ENCODE results near the gene CD8A. TPM values are rescaled to one million over a fixed set of nuclear protein-coding genes. Genes with fewer than 3 reads are reported as not detected.

The CD8A gene
- total and polyA plus RNA-seq, 2 of the 8 experiments (the other 6 are each of a cell fraction or from before 2014, with no cell fraction given): 0.14 to 0.39 TPM

DNA sequence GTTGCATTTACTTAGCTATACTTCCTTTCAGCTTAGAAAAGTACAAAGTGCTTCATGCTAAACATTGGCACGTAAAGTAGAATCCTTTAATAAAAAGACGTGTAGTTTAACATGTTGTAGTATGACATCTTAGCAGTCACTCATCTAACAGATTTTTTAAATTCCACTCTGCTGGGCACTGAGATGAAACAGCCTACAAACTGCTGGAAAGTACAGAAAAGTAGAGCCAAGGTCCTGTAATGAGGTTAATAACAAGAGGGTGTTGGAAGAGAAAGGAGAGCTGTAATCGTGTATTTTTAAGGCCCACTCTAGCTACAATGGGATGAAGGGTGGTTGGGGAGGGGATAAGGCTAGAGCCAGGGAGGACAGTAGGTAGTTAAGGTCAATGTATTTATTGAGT lies 10.7 kb downstream of the CD8A start:
- no peak overlapping the region for H2BK15ac ChIP-seq (ENCODE audit: low read length)
- no peak for DNase-seq (ENCODE audit: low read depth in 1 of 2, low spot score in 2 of 2)
- POLR2A ChIA-PET (ENCODE audit: partially characterized antibody): interaction anchor here (0.7 to 1.1 kb wide), 2 partner anchors 10 to 17 kb away, joined by 3 to 4 read pairs; no protein-coding TSS in a partner anchor
- TF ChIP-seq RAD21 (IDR thresholded peaks at IDR 0.05 in 1 of 2, conservative IDR thresholded peaks at IDR 0.05 in 1 of 2; ENCODE audit: low read depth in 2 of 2, low read length in 2 of 2) (no peak), TAF7 (optimal IDR thresholded peaks at IDR 0.05; ENCODE audit: borderline replicate concordance, low read depth, low read length) (no peak), CREB1 (IDR thresholded peaks at IDR 0.05) (no peak), BACH1 (IDR thresholded peaks at IDR 0.05; ENCODE audit: low read length) (no peak), BCL11A (IDR thresholded peaks at IDR 0.05; ENCODE audit: low read depth in 2 of 2, low read length in 2 of 2) (no peak), SIX5 (IDR thresholded peaks at IDR 0.05; ENCODE audit: low read depth, low read length) (no peak), PHF8 (conservative IDR thresholded peaks at IDR 0.05; ENCODE audit: low read depth, low read length) (no peak), ASH2L (IDR thresholded peaks at IDR 0.05; ENCODE audit: low read length) (no peak), KDM5A (IDR thresholded peaks at IDR 0.05; ENCODE audit: low read length) (no peak), CHD1 (IDR thresholded peaks at IDR 0.05; ENCODE audit: low read depth, low read length) (no peak), RBBP5 (IDR thresholded peaks at IDR 0.05; ENCODE audit: borderline replicate concordance, low read depth, low read length) (no peak), MAFK (IDR thresholded peaks at IDR 0.05; ENCODE audit: low read depth, low read length) (no peak)
- TF ChIP-seq, protein P1, sequence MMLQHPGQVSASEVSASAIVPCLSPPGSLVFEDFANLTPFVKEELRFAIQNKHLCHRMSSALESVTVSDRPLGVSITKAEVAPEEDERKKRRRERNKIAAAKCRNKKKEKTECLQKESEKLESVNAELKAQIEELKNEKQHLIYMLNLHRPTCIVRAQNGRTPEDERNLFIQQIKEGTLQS (IDR thresholded peaks at IDR 0.05; ENCODE audit: insufficient read depth, low read depth, low read length): no peak
- peaks cover 0 to 4% of the 10 kb centered on the region in 2 experiments for H4K20me1 ChIP-seq (replicated peaks in 1 of 2; ENCODE audit: control insufficient read depth in 1 of 2, insufficient read depth in 2 of 2, low read length in 2 of 2)
- H2BK120ac ChIP-seq (replicated peaks; ENCODE audit: low read depth, low read length): no peak overlapping the region
- H2BK20ac ChIP-seq (ENCODE audit: low read length): no peak overlapping the region
- H3K27me3 ChIP-seq (replicated peaks in 1 of 4; ENCODE audit: control insufficient read depth in 3 of 4, extremely low read depth in 1 of 4, insufficient read depth in 3 of 4, low read length in 3 of 4): no peaks in the 10 kb centered on the region
- no peak overlapping the region for H3K18ac ChIP-seq (ENCODE audit: extremely low read depth, low read length)
- no peaks in the 10 kb centered on the region for H3K23me2 ChIP-seq (ENCODE audit: low read depth, low read length)
- H3K9ac ChIP-seq (replicated peaks in 1 of 4; ENCODE audit: extremely low read depth in 1 of 4, low read depth in 3 of 4, low read length in 3 of 4): no peak overlapping the region
- no peak overlapping the region for H3K4me2 ChIP-seq (ENCODE audit: insufficient read depth in 1 of 2, low read depth in 2 of 2, low read length in 2 of 2)
- H2AK5ac ChIP-seq (ENCODE audit: low read depth, low read length): no peak overlapping the region
- H3K36me3 ChIP-seq (ENCODE audit: control insufficient read depth in 2 of 4, insufficient read depth in 4 of 4, low read length in 3 of 4): peaks cover 0 to 4% (median 2%) of the 10 kb centered on the region in 4 experiments; a peak in 1 of 8 replicates
- no peak overlapping the region for H2BK12ac ChIP-seq (ENCODE audit: low read depth, low read length)
- H2BK5ac ChIP-seq (ENCODE audit: low read depth, low read length): no peak overlapping the region
- no peak overlapping the region for H3K4me3 ChIP-seq (ENCODE audit: extremely low read depth in 1 of 4, insufficient read depth in 2 of 4, low read depth in 3 of 4, low read length in 4 of 4)
- no peak overlapping the region for H4K5ac ChIP-seq (ENCODE audit: insufficient read length, low read depth, low read length)
- CTCF ChIA-PET (ENCODE audit: partially characterized antibody): interaction anchor here (0.6 to 1.8 kb wide), 3 partner anchors 9 to 482 kb away, joined by 3 to 5 read pairs (median 3); no protein-coding TSS in a partner anchor
- H3K56ac ChIP-seq (replicated peaks; ENCODE audit: insufficient read length, low read depth, low read length): no peak overlapping the region
- no peak overlapping the region for H2AFZ ChIP-seq (ENCODE audit: low read length)
- H3K23ac ChIP-seq (ENCODE audit: insufficient read length): no peak overlapping the region
- H4K8ac ChIP-seq (ENCODE audit: extremely low read depth, insufficient read depth, low read length): no peak overlapping the region
- H3K27ac ChIP-seq (ENCODE audit: low read depth, low read length): no peak overlapping the region
- no peaks in the 10 kb centered on the region for H3K4me1 ChIP-seq (replicated peaks in 1 of 4; ENCODE audit: control insufficient read depth in 3 of 4, insufficient read depth in 4 of 4, low read length in 3 of 4)
- no peak for FAIRE-seq
- H3K79me1 ChIP-seq (ENCODE audit: low read depth, low read length): no peaks in the 10 kb centered on the region
- WGBS, 2 experiments (ENCODE audit: extremely low coverage in 1 of 2, insufficient coverage in 1 of 2, insufficient read length in 1 of 2, insufficient replicate concordance in 2 of 2, low coverage in 1 of 2, low lambda C conversion rate in 2 of 2, missing lambda C conversion rate in 1 of 2): 84% methylated on average over 3 of the region's 3 CpGs; no CpG with 5 or more reads in 1 of the 2 experiments
- H3K4ac ChIP-seq (replicated peaks; ENCODE audit: insufficient read length, low read depth, low read length): no peak overlapping the region
- H3K79me2 ChIP-seq (ENCODE audit: control insufficient read depth in 1 of 2, insufficient read depth in 2 of 2, low read length in 2 of 2): no peaks in the 10 kb centered on the region
- H3K14ac ChIP-seq (ENCODE audit: insufficient read length): no peak overlapping the region
- no peak overlapping the region for H4K91ac ChIP-seq (replicated peaks; ENCODE audit: insufficient read length, low read length)
- no peaks in the 10 kb centered on the region for H3K9me3 ChIP-seq (ENCODE audit: insufficient read depth in 2 of 2, low read depth in 1 of 2, low read length in 1 of 2)
